Fibroblast of villous mesenchyme (primary cell): ENCODE results near the gene PDE4D. TPM values are rescaled to one million over a fixed set of nuclear protein-coding genes. Genes with fewer than 3 reads are reported as not detected.
"Not testable (repeated sequence)": the region's sequence is repeated elsewhere in the genome, so short reads cannot be mapped to it uniquely, and the experiment has no call there.

Experiments used
- DNase-seq: peaks from one replicate; pipeline ENCODE4 v3.0.0-alpha.2; 2010; ENCODE audit warnings: low read depth
- H3K4me3 ChIP-seq: 2 replicates; pipeline ENCODE4 v1.5.1; 2011; ENCODE audit warnings: low read depth, mild to moderate bottlenecking, low read length
- CTCF ChIP-seq: IDR thresholded peaks from 2 replicates; pipeline ENCODE4 v1.5.1; 2012; ENCODE audit warnings: low read depth, mild to moderate bottlenecking, low read length; ENCODE audit not compliant: insufficient read depth
- total RNA-seq: library from RNA; depleted of rRNA; stranded (reverse); fragments of >200 nt; gene quantifications from 2 replicates; pipeline ENCODE4 v1.2.3, GENCODE V29; 2012

PDE4D gene
- total RNA-seq, 1 donor, result 6.0 TPM

- DNase-seq, result no peak
- TF ChIP-seq CTCF, result no peak
- H3K4me3 ChIP-seq, result no peak overlapping the region
Measured at GRCh38 chr5:59579824-59580167, 313.7 kb downstream of the PDE4D start.

GRCh38 chr5:59579101-59579823 is 314.3 kb downstream of the PDE4D start:
- H3K4me3 ChIP-seq, result no peak overlapping the region
- TF ChIP-seq CTCF, result no peak
- DNase-seq, result no peak

- TF ChIP-seq CTCF, result no peak
- H3K4me3 ChIP-seq, result no peak overlapping the region
- DNase-seq, result no peak
Measured at GRCh38 chr5:59577485-59577884, 316.0 kb downstream of the PDE4D start.

GRCh38 chr5:59575648-59576445 is 317.7 kb downstream of the PDE4D start:
- no peak for TF ChIP-seq CTCF
- DNase-seq, result no peak
- H3K4me3 ChIP-seq, result no peak overlapping the region

GRCh38 chr5:59573509-59573908 is 320.0 kb downstream of the PDE4D start:
- not testable (repeated sequence) for H3K4me3 ChIP-seq, DNase-seq

- no peak overlapping the region for H3K4me3 ChIP-seq
- TF ChIP-seq CTCF, result no peak
- no peak for DNase-seq
Measured at GRCh38 chr5:59571067-59571466, 322.5 kb downstream of the PDE4D start.

- no peak for TF ChIP-seq CTCF
- DNase-seq, result no peak
Measured at GRCh38 chr5:59569608-59570334, 323.8 kb downstream of the PDE4D start.

More at GRCh38 chr5:59569608-59570334, 323.8 kb downstream of the PDE4D start:
- H3K4me3 ChIP-seq, result no peak overlapping the region
